HG02870 (cell line): Measurements from ENCODE around the gene R3HDML.

Experiments used
- ATAC-seq: cut with Tn5 transposase; IDR thresholded peaks from one replicate; pipeline ENCODE4 v1.9.1; 2021; ENCODE audit warnings: mild to moderate bottlenecking, moderate library complexity; ENCODE audit not compliant: unreplicated experiment

The R3HDML gene

DNA sequence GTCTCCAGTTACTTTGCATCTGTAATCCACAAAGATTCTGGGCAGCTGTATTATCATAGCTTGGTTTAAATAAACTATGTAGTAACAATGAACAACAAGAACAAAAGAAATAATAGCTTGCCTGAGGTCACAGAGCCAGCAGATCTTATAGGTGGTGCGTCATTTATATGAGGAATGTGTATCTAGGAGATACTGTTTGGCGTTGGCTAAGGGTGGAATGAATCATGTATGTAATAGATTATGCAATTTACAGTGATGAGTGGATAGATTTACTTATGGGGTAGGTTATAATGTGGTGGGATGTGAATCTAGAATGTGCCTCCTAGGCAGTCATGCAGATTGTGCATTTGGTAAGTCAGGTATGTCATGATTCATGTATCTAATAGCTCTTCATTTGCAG is 61.5 kb downstream of the R3HDML start:
- no peak for ATAC-seq

GRCh38 chr20:44399446-44399845 is 62.6 kb downstream of the R3HDML start:
- no peak for ATAC-seq

- no peak for ATAC-seq
Observed at GRCh38 chr20:44400671-44400969, 63.8 kb downstream of the R3HDML start.
